OCI-LY3 (cell line): ENCODE measurements around the gene XPO6.
"Not testable (repeated sequence)": the region's sequence is repeated elsewhere in the genome, so short reads cannot be mapped to it uniquely, and the experiment has no call there.

ENCODE experiments used
- H2AFZ ChIP-seq: fragments of 200-600, 300-600 bp; shearing (Covaris generic); 2 replicates; pipeline ENCODE4 v1.6.0; 2014; ENCODE audit warnings: antibody characterized with exemption, low read depth, low read length
- H3K27ac ChIP-seq: fragments of 200-600, 300-600 bp; sonication (generic); 2 replicates; pipeline ENCODE4 v1.5.1; 2014; ENCODE audit warnings: mild to moderate bottlenecking, low read length, moderate library complexity, mixed read lengths
- H3K27me3 ChIP-seq: fragments of 200-600, 300-600 bp; sonication (generic); 2 replicates; pipeline ENCODE4 v1.6.1; 2014; ENCODE audit warnings: low read depth, low read length, mixed read lengths
- H3K36me3 ChIP-seq: fragments of 200-600, 300-600 bp; sonication (generic); replicated peaks from 2 replicates; pipeline ENCODE3; 2014; ENCODE audit warnings: low read depth, low read length, mixed read lengths
- H3K4me1 ChIP-seq: fragments of 300-600, 200-600 bp; sonication (generic); 2 replicates; pipeline ENCODE4 v1.6.1; 2014; ENCODE audit warnings: low read length, mixed read lengths
- H3K4me2 ChIP-seq: fragments of 200-600, 300-600 bp; sonication (generic); 2 replicates; pipeline ENCODE4 v1.6.1; 2014; ENCODE audit warnings: low read length, mixed read lengths
- H3K4me3 ChIP-seq: fragments of 300-600, 200-600 bp; sonication (generic); 2 replicates; pipeline ENCODE4 v1.5.1; 2014; ENCODE audit warnings: antibody characterized with exemption, mild to moderate bottlenecking, low read length, moderate library complexity
- H3K79me2 ChIP-seq: fragments of 300-600, 200-600 bp; shearing (Covaris generic); 2 replicates; pipeline ENCODE4 v1.6.1; 2014; ENCODE audit warnings: mild to moderate bottlenecking, low read length, mixed read lengths
- H3K9ac ChIP-seq: fragments of 300-600, 200-600 bp; shearing (Covaris generic); 2 replicates; pipeline ENCODE4 v1.6.0; 2014; ENCODE audit warnings: mild to moderate bottlenecking, low read length, moderate library complexity
- H3K9me3 ChIP-seq: fragments of 200-600, 300-600 bp; shearing (Covaris generic); 2 replicates; pipeline ENCODE4 v1.6.1; 2014; ENCODE audit warnings: low read length, mixed read lengths; ENCODE audit not compliant: insufficient read depth
- H4K20me1 ChIP-seq: fragments of 200-600, 300-600 bp; sonication (generic); 2 replicates; pipeline ENCODE4 v1.6.1; 2016; ENCODE audit warnings: low read length, mixed read lengths; ENCODE audit not compliant: insufficient read depth
- EZH2phosphoT487 ChIP-seq: fragments of 200-600 bp; shearing (Covaris generic); IDR thresholded peaks from 2 replicates; pipeline ENCODE4 v1.6.1; 2018; ENCODE audit warnings: antibody characterized with exemption, mixed run types, low read depth
- TF ChIP-seq, protein P1 (sequence below): fragments of 200-600, 300-600 bp; sonication (generic); IDR thresholded peaks from 2 replicates; pipeline ENCODE4 v1.5.1; 2014; ENCODE audit warnings: antibody characterized with exemption, low read length, low read depth

Gene XPO6

DNA sequence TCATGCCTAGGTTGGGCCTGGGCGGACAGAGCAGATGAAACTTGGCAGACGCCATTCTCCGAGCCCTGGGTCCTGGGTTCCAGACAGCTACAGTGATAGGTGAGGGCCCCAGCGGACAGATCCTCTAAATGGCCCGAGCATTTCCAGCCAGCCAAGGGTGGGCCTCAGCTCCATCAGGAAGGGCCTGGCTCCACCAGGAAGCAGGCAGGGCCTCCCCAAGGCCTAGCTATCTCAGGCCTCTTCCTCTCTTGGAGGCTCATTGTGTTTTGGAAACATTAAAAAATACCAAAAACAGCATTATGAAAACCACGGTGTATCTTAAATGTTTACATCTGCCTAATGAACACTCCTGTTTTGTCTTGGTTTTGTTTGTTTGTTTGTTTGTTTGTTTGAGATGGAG, 42.4 kb upstream of the XPO6 start:
- Histone ChIP-seq H4K20me1 (no peaks in the 10 kb centered on the region), H3K4me2 (no peak overlapping the region), H3K79me2 (no peaks in the 10 kb centered on the region), H3K27me3 (peaks cover 4% of the 10 kb centered on the region; the same call in 1 of the 2 replicates), H3K4me1 (no peaks in the 10 kb centered on the region), H3K27ac (no peak overlapping the region), H3K9me3 (no peaks in the 10 kb centered on the region), H3K36me3 (no peaks in the 10 kb centered on the region), H3K4me3 (no peak overlapping the region), H3K9ac (no peak overlapping the region), H2AFZ (no peak overlapping the region)
- TF ChIP-seq, protein P1, sequence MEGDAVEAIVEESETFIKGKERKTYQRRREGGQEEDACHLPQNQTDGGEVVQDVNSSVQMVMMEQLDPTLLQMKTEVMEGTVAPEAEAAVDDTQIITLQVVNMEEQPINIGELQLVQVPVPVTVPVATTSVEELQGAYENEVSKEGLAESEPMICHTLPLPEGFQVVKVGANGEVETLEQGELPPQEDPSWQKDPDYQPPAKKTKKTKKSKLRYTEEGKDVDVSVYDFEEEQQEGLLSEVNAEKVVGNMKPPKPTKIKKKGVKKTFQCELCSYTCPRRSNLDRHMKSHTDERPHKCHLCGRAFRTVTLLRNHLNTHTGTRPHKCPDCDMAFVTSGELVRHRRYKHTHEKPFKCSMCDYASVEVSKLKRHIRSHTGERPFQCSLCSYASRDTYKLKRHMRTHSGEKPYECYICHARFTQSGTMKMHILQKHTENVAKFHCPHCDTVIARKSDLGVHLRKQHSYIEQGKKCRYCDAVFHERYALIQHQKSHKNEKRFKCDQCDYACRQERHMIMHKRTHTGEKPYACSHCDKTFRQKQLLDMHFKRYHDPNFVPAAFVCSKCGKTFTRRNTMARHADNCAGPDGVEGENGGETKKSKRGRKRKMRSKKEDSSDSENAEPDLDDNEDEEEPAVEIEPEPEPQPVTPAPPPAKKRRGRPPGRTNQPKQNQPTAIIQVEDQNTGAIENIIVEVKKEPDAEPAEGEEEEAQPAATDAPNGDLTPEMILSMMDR, result no peak
- TF ChIP-seq EZH2phosphoT487, result no peak

DNA sequence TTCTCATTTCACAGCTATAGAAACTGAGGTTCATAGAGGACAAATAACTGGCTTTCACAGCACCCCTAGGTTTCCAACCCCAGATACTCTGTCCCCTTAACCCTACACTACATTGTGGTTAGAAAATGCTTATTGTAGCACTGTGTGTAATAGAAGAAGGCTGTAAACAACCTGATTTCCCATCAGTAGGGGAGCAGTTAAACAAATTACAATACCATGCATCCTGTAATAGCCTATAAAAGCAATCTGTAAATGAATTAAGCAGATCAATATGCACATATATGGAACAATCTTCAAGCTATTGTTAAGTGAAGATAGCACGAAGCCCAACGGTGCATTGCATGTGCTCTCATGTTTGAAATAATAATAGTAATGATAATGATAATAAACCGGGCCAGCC, 39.2 kb upstream of the XPO6 start:
- no peaks in the 10 kb centered on the region for H3K36me3 ChIP-seq
- H3K4me2 ChIP-seq, result no peak overlapping the region
- H3K4me3 ChIP-seq, result no peak overlapping the region
- H3K27me3 ChIP-seq, result peaks cover 4% of the 10 kb centered on the region; the same call in 1 of the 2 replicates
- no peaks in the 10 kb centered on the region for H3K9me3 ChIP-seq
- no peak overlapping the region for H3K27ac ChIP-seq
- no peaks in the 10 kb centered on the region for H3K79me2 ChIP-seq
- no peak for TF ChIP-seq EZH2phosphoT487
- TF ChIP-seq, protein P1, result no peak
- no peaks in the 10 kb centered on the region for H4K20me1 ChIP-seq
- no peak overlapping the region for H2AFZ ChIP-seq
- no peaks in the 10 kb centered on the region for H3K4me1 ChIP-seq
- H3K9ac ChIP-seq, result no peak overlapping the region

DNA sequence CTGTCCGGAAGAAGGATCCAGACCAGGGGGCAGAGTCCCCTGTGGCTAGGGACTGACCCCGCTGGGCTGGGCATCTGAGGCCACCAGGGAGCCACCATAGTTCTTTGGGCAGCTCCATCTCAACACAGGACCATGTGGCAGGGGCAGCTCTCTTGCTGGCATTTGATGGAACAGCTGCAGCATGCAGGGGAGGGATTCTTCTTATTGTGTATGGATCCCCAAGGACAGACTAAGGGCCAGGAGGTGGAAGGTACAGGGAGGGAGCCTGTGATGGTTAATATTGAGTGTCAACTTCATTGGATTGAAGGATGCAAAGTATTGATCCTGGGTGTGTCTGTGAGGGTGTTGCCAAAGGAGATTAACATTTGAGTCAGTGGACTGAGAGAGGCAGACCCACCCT, 37.7 kb upstream of the XPO6 start:
- H3K27ac ChIP-seq, H2AFZ ChIP-seq, H3K79me2 ChIP-seq, H3K9me3 ChIP-seq, H3K4me3 ChIP-seq, H3K4me1 ChIP-seq, H4K20me1 ChIP-seq, H3K4me2 ChIP-seq, H3K9ac ChIP-seq, H3K36me3 ChIP-seq, H3K27me3 ChIP-seq: not testable (repeated sequence)

DNA sequence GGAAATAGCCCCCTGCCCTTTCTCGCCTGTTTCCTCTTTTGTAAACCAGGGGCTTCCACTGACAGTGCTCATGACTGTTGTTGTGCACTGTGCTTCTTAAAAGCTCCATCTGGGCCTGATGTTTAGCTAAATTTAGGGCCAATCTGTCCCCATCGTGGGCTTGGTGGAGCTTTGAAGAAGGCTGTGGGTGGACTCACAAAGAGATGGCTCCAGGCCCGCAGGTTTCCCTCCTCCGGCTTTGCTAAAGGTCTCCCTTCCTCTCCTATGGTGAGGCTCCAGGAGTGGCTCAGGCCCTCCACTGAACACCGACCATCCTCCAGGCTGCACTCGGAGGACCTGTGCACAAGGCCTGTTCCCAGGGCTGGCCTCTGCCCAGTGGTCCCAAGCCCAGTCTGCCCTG, 30.2 kb upstream of the XPO6 start:
- Histone ChIP-seq H3K9me3 (no peaks in the 10 kb centered on the region), H3K36me3 (no peaks in the 10 kb centered on the region), H3K4me3 (no peak overlapping the region), H3K79me2 (no peaks in the 10 kb centered on the region), H3K4me1 (peaks cover 4% of the 10 kb centered on the region; the same call in 1 of the 2 replicates), H2AFZ (no peak overlapping the region), H3K27ac (no peak overlapping the region), H4K20me1 (no peaks in the 10 kb centered on the region), H3K9ac (no peak overlapping the region), H3K4me2 (no peak overlapping the region), H3K27me3 (no peaks in the 10 kb centered on the region)
- TF ChIP-seq EZH2phosphoT487, result no peak
- TF ChIP-seq, protein P1, result no peak
